GM18507 (cell line): ENCODE results near the gene CCNF.
"Not testable (repeated sequence)": the region's sequence is repeated elsewhere in the genome, so short reads cannot be mapped to it uniquely, and the experiment has no call there.

Experiments used
- DNase-seq: peaks from one replicate; pipeline ENCODE4 v3.0.0; 2011; ENCODE audit warnings: low read depth; ENCODE audit not compliant: insufficient read length; ENCODE audit errors: extremely low spot score
- FAIRE-seq: peaks from 2 replicates; lab custom pipeline; 2011; peaks lifted over from hg19 to GRCh38; lab: Jason Lieb, UNC

CCNF gene

DNA sequence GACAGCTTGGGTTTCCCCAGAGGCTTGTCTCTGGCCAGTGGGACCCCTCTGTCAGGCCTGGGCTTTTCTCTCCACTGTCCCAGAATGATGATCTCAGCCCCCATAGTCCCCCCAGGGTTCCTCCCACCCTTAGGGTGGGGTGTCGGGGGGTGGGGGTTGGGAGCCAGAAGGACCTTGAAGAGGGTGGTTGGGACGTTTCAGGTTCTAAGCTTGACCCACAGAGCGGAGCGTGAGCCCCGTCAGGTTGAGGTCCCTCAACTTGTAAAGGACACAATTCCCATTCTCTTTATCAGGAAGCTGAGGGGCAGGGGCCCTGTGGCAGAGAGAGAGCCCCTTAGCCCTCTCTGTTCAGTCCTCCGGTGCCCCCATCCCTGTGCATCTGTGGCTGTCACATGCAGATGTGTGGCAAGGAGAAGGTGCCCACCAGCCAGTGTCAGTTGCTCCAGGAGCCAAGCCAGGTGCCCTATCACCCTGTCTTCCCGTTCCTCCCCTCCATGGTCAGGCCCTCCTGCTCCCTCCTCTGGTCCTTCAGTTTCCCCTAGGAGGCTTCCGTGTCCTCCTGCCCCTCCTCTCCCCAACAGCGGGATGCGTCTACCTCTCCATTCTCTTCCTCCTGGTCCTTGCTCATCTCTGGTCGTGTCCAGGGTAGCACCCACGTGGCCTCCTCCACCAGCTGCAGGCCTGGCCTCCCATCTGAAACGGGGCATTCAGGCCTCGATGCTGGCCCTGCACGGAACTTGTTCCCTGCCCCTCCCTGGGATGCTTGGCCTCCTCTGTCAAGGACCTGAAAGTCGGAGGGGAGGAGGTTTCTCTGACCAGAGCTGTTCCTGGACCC is 40.4 kb downstream of the CCNF start:
- FAIRE-seq, result no peak

DNA sequence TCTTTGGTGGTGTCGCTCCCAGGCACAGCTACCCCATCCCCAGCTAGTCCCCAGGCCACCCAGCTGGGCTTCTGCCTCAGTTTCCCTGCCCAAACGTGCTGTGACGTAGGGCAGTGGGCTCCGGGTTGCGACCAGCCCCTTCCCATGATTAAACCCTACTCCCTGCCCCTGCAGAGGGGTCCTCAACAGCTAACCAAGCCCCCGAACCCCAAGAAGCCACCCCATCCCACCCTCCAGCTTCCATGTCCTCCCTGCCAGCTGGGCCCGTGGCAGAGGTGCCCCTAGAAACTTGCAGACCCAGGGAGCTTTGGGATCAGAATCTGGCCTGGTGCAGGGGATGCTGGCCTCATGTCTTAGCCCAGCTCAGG is 41.0 kb downstream of the CCNF start:
- no peak for DNase-seq
- FAIRE-seq, result no peak

More for the DNA sequence above, 40.4 kb downstream of the CCNF start:
- DNase-seq, result no peak

DNA sequence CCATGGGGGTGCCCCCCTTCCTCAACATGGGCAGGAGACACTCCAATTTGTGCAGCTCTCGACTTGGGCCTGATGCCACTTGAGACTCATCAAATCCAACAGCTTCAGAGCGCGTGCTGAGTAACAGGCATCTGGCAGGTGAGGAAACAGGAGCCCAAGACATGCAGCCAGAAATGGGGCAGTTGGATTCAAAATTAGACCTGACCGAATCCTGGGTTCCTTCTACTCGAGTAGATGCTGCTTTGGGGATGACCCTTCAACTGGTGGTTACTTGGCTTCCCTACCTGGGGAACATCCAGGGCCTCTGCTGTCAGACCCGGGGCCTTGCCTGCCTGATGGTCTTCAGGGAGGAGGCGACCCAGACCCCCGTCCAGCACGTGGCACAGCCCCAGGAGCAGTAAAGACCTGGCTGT is 41.4 kb downstream of the CCNF start:
- DNase-seq (no peak), FAIRE-seq (peak; percentile 44)

DNA sequence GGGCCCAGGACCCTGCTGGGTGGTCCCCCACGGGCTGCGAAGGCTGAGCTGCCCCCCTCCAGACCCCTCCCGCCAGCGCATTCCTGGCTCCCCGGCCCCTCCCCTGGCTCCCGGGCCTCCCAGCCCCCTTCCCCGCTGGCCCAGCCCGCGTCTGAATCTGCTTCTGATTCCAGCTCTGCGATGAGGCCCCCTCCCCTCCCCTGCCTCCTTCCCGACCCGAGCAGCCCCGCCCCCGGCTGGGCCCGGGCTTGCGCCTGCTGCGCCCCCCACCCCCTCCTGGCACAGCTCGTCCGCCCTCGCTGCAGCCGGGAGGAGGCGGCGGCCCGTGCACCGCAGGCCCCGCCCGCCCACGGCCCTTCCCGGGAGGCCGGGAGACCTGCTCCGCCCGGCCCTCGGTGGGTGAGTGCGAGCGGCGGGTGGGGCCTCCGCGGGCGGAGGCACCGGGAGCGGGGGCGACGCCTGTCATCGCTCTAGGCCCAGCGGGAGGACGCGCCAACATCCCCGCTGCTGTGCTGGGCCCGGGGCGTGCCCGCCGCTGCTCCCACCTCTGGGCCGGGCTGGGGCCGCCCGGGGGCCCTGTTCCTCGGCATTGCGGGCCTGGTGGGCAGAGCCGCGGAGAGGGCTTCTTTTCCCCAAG is 41.9 kb downstream of the CCNF start, which contains the start of gene NTN3:
NTN3 (plus strand) TSS at position 282 of the 637 bp plus-strand sequence. CDS start 405 bp downstream, outside the sequence.
- FAIRE-seq, result no peak
- DNase-seq, result no peak

DNA sequence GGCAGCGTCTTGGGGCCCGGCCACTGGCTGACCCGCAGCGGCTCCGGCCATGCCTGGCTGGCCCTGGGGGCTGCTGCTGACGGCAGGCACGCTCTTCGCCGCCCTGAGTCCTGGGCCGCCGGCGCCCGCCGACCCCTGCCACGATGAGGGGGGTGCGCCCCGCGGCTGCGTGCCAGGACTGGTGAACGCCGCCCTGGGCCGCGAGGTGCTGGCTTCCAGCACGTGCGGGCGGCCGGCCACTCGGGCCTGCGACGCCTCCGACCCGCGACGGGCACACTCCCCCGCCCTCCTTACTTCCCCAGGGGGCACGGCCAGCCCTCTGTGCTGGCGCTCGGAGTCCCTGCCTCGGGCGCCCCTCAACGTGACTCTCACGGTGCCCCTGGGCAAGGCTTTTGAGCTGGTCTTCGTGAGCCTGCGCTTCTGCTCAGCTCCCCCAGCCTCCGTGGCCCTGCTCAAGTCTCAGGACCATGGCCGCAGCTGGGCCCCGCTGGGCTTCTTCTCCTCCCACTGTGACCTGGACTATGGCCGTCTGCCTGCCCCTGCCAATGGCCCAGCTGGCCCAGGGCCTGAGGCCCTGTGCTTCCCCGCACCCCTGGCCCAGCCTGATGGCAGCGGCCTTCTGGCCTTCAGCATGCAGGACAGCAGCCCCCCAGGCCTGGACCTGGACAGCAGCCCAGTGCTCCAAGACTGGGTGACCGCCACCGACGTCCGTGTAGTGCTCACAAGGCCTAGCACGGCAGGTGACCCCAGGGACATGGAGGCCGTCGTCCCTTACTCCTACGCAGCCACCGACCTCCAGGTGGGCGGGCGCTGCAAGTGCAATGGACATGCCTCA is 42.6 kb downstream of the CCNF start:
- DNase-seq (no peak), FAIRE-seq (no peak)

DNA sequence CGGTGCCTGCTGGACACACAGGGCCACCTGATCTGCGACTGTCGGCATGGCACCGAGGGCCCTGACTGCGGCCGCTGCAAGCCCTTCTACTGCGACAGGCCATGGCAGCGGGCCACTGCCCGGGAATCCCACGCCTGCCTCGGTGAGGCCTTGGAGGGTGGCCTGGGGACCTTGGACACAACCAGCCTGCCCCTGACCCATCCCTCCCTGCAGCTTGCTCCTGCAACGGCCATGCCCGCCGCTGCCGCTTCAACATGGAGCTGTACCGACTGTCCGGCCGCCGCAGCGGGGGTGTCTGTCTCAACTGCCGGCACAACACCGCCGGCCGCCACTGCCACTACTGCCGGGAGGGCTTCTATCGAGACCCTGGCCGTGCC is 43.2 kb downstream of the CCNF start:
- FAIRE-seq (no peak), DNase-seq (no peak)

DNA sequence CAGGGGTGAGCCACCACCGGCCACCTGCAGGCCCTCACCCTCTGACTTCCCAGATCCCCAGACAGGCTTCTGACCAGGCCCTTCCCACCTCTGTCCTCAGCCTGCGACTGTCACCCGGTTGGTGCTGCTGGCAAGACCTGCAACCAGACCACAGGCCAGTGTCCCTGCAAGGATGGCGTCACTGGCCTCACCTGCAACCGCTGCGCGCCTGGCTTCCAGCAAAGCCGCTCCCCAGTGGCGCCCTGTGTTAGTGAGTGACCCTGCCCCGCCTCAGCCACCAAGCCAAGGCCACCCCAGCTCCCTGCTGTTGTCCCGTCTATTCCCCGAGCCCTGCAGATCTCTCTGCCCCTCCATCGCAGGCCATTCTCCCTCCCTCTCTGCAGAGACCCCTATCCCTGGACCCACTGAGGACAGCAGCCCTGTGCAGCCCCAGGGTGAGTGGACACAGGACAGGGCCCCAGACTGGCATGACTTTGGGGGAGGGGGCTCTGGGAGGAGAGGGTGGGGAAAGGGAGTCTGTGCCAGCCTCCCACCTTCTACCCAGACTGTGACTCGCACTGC is 43.7 kb downstream of the CCNF start:
- DNase-seq, result no peak
- FAIRE-seq, result no peak

DNA sequence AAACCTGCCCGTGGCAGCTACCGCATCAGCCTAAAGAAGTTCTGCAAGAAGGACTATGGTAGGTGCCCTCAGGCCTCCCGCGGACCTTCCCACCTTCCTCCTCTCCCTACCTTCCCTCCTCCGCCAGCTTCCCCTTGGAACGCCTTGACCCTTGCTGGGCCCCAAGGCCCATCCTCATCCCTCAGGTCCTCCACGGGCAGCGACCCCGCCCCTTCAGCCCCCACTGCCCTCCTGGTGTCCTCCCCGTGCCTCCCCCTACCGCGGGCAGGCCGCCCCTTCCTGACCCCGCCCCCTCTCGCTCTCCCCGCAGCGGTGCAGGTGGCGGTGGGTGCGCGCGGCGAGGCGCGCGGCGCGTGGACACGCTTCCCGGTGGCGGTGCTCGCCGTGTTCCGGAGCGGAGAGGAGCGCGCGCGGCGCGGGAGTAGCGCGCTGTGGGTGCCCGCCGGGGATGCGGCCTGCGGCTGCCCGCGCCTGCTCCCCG is 44.2 kb downstream of the CCNF start:
- DNase-seq (no peak), FAIRE-seq (no peak)

DNA sequence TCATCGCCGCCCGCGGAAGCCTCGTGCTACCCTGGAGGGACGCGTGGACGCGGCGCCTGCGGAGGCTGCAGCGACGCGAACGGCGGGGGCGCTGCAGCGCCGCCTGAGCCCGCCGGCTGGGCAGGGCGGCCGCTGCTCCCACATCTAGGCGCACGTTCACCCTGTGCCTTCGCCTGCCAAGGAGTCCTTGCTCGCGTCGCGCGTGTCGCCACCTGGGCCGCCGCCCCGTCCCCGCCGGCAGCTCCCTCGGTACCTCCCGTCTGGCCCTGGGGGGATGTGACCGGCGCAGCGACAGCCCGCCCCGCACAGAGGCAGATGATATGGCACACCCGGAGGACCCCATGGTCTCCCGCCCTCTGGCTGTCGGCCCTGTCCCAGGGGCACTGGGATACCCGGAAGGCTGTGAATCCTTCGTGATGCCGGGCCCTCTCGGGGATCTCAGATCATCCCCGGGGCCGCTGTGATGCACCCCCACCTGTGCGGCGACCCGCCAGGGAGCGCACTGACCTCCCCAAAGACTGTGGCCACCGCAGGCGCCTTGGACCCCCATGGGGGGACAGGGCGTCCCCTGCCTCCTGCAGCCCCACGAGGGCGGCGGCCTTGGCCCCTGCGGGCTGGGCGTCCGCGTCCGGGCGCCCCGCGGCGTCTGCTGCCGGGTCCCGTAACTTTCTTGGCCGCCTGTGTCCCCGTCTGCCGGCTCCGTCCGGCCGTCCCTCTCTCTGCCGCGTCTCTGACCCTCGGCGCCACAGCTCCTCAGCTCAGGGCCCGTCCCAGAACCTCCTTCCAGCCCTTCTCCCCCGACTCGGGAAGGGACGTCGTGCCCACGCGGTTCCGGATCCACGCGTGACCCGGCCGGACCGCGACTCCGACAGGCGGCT is 45.0 kb downstream of the CCNF start:
- DNase-seq (peak; percentile 57), FAIRE-seq (peak; percentile 33)

DNA sequence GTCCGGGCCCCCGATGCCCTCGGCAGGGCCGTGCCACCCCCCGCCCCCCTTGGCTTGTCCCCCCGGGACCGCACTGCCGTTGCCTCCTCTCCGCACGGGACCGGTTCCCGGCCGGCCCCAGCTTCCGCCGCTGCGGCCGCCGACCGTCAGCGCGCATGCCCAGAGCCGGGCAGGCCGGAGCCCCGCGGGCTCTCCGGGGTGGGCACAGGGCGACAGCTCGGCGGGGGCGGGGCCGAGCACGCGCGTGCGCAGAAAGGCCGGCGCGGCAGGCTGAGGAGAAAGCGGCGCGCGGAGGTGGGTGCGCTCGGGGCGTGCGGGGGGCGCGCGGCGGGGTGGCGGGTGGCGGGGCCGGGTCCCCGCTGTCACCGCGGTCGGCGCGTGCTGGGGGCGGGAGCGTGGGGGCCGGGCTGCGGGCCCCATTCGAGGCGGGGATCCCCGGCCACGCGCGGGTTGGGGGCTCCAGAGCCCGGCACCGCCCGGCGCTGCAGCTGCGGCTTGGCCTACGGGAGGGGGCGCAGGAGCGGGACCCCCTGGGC is 45.7 kb downstream of the CCNF start, which contains the start of gene TBC1D24:
TBC1D24 (plus strand) TSS at position 251 of the 536 bp plus-strand sequence. CDS start 21,022 bp downstream, outside the sequence.
- FAIRE-seq, result peak; percentile 88

DNA sequence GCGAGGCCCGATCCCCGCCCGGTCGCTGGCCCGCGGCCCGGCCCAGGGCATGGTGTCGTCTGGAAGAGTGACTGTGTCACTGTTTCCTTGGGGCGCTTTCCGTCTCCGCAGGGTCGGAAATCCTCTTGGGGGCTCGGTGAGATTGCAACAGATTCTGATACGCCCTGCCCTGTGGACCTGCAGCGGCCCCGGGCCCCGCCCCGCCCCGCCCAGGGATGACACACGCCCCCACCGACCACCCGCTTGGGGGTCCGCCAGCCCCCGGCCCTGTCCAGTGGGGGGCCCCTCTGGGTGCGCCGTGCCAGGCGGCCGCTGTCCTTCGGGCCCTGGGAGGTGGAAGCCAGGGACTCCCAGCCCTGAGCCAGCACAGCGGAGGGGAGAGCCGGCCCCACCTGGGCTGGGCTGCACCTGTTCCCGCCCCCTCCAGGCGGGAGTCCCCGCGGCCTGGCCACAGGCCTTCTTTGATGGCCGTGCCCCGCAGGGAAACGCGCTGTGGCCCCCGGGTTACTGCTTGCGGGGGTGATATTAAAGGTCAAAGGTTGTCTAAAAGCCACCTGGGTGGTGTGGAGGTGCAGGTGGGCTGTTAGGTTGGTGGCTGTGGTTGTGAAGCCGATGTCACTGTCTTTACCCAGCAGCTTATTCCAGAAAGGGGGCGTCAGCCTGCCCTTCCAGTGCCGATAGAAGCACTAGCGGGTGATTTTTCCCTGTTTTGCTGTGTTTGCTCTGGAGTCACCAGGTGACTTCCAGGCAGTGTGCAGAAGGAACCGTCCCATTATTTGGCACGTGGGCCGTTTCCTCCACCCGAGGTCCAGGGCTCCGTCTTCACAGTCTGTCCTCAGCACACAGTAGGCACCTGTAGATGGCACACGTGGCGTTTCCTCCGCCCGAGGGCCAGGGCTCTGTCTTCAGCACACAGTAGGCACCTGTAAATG is 46.4 kb downstream of the CCNF start:
- no peak for FAIRE-seq

More for the DNA sequence above, 45.7 kb downstream of the CCNF start, which contains the start of gene TBC1D24:
- peak; percentile 100 for DNase-seq

DNA sequence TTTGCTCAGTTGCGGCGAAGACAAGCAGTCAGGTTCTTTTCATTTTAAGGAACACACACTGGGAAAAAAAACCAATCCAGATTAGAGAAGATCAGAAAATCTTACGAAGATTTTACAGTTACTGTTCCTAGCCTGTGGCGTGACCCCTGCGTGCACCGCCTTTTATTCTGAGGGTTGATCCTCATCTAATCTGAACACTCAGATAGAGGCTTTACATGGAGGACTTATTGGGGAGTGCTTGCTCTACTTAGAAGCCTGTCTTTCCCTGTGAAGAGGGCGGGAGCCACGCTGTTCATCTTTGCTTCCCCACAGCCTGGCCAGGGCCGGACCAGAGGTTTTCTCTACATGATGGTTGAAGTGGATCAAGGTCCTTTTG is 47.1 kb downstream of the CCNF start:
- FAIRE-seq, result no peak
- DNase-seq, result no peak

More for the DNA sequence above, 46.4 kb downstream of the CCNF start:
- DNase-seq, result no peak

DNA sequence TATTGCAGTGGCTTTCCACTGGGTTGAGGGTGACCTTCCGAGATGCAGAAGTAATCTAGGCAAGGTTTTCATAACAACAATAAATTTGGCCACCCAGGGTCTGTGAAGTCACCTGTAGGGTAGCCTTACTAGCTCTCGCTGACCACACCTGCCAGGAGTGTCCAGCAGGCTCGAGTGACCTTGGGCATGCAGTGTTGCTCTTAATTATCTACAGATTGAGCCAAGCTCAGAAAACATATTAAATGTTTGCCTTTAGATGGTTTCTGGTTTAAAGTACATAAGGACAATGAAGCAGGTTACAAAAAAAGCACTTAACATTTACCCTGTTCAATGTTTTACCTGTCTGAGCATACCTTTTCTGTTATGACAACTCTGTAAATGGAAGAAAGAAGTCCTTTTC is 47.5 kb downstream of the CCNF start:
- no peak for DNase-seq
- FAIRE-seq, result no peak

DNA sequence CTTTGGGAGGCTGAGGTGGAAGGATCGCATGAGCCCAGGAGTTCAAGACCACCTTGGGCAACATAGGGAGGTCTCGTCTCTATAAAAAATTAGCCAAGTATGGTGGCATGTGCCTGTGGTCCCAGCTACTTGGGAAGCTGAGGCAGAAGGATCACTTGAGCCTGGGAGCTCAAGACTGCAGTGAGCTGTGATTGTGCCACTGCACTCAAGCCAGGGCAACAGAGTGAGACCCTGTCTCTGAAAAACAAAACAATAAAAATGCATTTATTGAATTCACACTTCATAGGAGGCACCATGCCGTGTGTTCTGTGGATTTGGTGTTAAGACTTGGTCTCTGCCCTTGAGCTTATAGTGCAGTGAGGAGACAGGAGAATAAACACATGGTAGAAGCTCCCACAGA is 48.1 kb downstream of the CCNF start:
- no peak for FAIRE-seq
- no peak for DNase-seq

DNA sequence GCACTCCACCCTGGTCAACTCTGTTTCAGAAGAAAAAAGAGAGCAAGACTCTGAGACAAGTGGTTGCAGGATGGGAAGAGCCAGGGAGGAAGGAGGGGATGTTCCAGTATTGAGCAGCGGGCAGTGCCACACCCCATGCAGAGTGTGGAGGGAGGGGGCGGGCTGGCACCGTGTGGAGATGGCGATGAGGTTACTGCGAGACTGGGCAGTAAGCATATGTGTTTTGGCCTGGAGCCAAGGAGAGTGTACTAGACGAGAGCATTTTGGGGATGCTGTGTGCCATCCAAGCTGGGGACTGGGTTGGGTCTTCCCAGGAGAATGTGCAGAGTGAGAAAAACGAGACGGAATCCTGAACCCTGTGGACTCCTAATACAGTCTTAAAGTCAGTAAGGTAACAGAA is 49.0 kb downstream of the CCNF start:
- DNase-seq (no peak), FAIRE-seq (no peak)

DNA sequence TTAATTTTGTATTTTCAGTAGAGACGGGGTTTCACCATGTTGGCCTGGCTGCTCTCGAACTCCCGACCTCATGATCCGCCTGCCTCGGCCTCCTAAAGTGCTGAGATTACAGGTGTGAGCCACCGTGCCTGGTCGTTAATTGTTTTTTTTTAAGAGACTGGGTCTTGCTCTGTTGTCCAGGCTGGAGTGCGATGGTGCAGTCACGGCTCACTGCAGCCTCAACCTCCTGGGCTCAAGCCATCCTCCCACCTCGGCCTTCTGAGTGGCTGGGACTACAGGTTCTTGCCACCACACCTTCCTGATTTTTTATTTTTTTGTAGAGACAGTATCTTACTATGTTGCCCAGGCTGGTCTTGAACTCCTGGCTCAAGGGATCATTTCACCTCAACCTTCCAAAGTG is 50.7 kb downstream of the CCNF start:
- not testable (repeated sequence) for DNase-seq, FAIRE-seq

DNA sequence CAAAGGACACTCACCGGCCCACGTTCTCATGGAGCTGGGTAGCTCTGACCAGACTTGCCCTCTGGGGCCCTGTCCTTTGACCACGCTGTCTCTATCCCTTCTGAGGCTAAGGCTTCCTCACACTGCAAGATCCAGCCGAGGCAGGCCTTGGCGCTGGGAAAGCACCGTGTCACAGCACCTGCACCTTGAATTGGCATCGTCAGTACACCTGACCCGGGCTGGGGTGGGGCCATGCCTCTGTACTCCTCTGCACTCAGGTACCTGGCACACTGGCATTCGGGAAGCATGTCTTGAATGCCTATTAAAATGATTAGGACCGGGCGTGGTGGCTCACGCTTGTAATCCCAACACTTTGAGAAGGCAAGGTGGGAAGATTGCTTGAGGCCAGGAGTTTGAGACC is 51.7 kb downstream of the CCNF start:
- no peak for FAIRE-seq
- DNase-seq, result no peak
